ENCODE data around the gene USP34. TPM values are rescaled to one million over a fixed set of nuclear protein-coding genes. Genes with fewer than 3 reads are reported as not detected.

Gene USP34
- total RNA-seq, 4 donors from 2014 or later = 124 to 147 (median 135) TPM

GRCh38 chr2:61193670-61194561, 277.0 kb downstream of the USP34 start:
- no peak for ATAC-seq (ENCODE audit: low FRiP score)
- TF ChIP-seq, protein P1, sequence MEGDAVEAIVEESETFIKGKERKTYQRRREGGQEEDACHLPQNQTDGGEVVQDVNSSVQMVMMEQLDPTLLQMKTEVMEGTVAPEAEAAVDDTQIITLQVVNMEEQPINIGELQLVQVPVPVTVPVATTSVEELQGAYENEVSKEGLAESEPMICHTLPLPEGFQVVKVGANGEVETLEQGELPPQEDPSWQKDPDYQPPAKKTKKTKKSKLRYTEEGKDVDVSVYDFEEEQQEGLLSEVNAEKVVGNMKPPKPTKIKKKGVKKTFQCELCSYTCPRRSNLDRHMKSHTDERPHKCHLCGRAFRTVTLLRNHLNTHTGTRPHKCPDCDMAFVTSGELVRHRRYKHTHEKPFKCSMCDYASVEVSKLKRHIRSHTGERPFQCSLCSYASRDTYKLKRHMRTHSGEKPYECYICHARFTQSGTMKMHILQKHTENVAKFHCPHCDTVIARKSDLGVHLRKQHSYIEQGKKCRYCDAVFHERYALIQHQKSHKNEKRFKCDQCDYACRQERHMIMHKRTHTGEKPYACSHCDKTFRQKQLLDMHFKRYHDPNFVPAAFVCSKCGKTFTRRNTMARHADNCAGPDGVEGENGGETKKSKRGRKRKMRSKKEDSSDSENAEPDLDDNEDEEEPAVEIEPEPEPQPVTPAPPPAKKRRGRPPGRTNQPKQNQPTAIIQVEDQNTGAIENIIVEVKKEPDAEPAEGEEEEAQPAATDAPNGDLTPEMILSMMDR (IDR thresholded peaks at IDR 0.05) = no peak
- no peak for DNase-seq (ENCODE audit: low spot score)

- ATAC-seq (ENCODE audit: low FRiP score) (no peak), DNase-seq (ENCODE audit: low spot score) (no peak)
- TF ChIP-seq, protein P1 (IDR thresholded peaks at IDR 0.05) = no peak
Measured at GRCh38 chr2:61187085-61187484, 283.8 kb downstream of the USP34 start.

DNA sequence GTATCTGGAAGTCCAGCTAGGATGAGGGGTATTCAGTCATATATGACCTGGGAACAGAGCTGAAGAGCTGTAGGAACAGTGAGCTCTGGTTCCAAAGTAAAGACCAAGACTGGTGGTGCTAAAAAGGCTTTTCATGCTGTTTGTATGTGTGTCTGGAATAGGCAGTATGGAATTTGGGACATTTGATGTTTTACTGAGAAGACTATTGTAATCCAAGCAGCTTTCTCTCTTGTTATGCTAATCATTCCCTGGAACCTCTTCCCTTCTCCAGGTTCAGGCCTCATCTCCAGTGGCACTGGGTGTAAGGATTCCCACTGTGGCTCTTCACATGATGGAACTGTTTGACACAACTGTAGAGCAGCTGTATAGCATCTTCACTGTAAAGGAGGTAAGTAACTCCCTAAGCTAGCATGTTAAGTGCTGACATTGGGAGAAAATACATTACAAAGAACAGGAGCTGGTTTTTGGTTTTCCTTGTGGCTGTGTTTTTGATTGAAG, 285.6 kb downstream of the USP34 start:
- DNase-seq (ENCODE audit: low spot score) (no peak), ATAC-seq (ENCODE audit: low FRiP score) (no peak)
- TF ChIP-seq, protein P1 (IDR thresholded peaks at IDR 0.05) = no peak

GRCh38 chr2:61184263-61184662, 286.6 kb downstream of the USP34 start:
- TF ChIP-seq, protein P1 (IDR thresholded peaks at IDR 0.05) = no peak
- ATAC-seq (ENCODE audit: low FRiP score) = no peak

GRCh38 chr2:61183795-61184194, 287.1 kb downstream of the USP34 start:
- TF ChIP-seq, protein P1 (IDR thresholded peaks at IDR 0.05) = no peak
- DNase-seq (ENCODE audit: low spot score) = no peak
- ATAC-seq (ENCODE audit: low FRiP score) = no peak

More at GRCh38 chr2:61184263-61184662, 286.6 kb downstream of the USP34 start:
- no peak for DNase-seq (ENCODE audit: low spot score)

GRCh38 chr2:61182059-61182383, 288.9 kb downstream of the USP34 start:
- TF ChIP-seq, protein P1 (IDR thresholded peaks at IDR 0.05) = no peak
- DNase-seq (ENCODE audit: low spot score) (no peak), ATAC-seq (ENCODE audit: low FRiP score) (no peak)
